ENCODE measurements around the gene SLC24A3.

Gene SLC24A3

DNA sequence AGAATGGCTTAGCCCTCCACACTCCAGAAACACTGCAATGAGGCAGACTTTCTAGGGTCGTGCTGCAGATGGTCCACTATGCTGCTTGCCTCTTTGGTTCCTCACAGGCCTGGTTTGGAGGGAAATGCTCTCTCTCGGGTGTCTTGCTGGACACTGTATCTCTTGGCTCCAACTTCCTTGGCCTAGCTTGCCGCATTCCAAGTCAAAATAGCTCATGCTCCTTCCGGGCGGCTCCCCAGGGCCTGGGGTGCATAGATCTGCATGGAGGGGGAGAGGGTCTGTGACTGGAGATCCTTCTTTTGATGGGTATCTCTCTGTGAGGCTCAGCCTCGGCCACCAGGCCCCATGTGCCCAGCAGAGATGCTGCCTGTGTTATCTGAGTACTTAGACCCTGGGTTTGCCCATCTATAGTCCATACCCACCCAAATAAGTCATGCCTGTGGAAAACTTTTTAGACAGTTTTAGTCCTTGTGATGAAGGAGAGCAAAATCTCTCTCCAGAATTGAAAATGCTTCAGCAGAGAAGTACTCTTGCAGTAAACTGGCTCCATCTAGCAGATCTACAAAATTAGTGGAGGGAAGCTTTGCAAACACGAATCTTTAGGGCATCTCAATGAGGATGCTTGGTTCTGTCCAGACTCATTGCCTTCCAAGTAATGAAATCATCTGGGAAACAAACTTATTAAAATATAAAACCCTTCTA, 281.5 kb downstream of the SLC24A3 start:
- no peak for DNase-seq (ENCODE audit: low read depth in 2 of 2, low spot score in 1 of 2)

- no peak for DNase-seq (ENCODE audit: low read depth in 2 of 2, low spot score in 1 of 2)
Observed at GRCh38 chr20:19495905-19496703, 283.7 kb downstream of the SLC24A3 start.

- DNase-seq (ENCODE audit: low read depth in 2 of 2, low spot score in 1 of 2) = no peak
Observed at GRCh38 chr20:19497064-19497463, 284.6 kb downstream of the SLC24A3 start.

- no peak for DNase-seq (ENCODE audit: low read depth in 2 of 2, low spot score in 1 of 2)
Observed at GRCh38 chr20:19498756-19499155, 286.3 kb downstream of the SLC24A3 start.

- no peak for DNase-seq (ENCODE audit: low read depth in 2 of 2, low spot score in 1 of 2)
Observed at GRCh38 chr20:19501476-19502115, 289.2 kb downstream of the SLC24A3 start.

DNA sequence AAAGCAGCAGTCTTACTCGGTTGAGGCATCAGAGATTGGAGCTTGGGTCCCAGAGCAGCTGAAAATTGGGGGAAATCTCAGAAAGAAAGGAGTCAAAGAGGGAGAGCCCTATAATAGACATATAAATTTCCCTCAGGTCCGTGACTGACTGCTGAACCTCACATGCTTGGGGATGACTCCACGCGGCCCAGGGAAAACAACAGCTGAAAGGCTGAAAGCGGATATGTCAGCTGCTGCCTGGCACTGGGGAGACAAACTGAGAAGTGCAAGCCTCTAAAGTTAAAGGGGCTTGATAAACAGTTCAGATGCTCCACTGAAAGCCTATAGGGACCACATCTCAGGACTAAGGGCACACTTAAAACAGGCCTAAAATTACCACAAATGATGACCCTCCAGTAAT, 289.7 kb downstream of the SLC24A3 start:
- no peak for DNase-seq (ENCODE audit: low read depth in 2 of 2, low spot score in 1 of 2)

DNA sequence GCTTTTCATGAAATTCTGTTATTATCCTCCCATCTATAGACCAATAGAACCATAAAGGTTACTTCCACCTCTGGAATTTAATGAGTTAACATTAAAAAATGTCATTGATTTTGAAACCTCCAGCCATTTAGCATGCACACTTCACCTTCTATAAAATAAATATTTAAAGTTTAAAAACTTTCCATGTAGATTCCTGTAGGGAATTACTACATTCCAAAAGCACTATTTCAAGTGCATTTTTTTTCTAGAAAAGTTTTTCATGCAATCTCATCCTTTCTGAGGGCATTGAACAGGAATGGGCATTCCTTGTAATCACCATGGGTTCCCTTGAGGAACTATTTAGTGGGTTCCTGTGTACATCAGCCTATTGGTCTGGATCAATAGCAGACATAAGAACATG, 291.8 kb downstream of the SLC24A3 start:
- no peak for DNase-seq (ENCODE audit: low read depth in 2 of 2, low spot score in 1 of 2)

DNA sequence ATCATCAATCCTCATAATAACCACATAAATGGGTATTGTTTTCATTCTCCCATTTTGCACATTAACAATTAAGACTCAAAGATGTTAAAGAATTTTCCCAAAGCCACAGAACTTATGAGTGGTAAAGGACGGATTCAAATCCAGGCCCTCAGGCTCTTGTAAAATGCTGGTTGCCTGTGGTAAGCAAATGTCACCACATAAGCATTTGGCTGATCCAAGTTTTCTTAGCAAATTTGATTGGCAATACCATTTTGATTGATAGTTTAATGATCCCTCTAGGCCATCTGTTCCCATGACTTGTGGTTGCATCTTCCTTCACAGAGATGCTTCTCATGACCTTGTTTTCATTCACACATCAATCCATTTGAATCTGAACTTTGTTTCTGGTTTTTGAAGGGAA, 293.6 kb downstream of the SLC24A3 start:
- no peak for DNase-seq (ENCODE audit: low read depth in 2 of 2, low spot score in 1 of 2)

DNA sequence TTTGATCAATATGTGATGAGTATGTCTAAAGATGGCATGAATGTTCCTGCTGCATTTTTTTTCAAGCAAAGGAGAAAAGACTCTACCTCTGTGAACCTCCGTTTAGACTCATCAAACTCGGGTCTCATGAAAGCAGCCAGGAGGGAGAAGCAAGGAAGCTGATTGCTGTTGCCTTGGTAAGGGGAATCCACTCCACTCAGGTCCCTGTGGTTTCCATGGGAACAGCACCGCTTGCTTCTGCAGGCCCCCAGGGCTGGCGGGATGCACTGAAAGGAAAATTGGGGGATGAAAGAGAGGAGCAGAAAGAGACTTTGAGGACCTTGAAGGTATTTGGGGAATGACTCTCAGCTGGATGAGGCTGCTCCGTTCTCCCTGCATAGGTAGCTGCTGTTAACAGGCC, 296.0 kb downstream of the SLC24A3 start:
- DNase-seq (ENCODE audit: low read depth in 2 of 2, low spot score in 1 of 2) = no peak

DNA sequence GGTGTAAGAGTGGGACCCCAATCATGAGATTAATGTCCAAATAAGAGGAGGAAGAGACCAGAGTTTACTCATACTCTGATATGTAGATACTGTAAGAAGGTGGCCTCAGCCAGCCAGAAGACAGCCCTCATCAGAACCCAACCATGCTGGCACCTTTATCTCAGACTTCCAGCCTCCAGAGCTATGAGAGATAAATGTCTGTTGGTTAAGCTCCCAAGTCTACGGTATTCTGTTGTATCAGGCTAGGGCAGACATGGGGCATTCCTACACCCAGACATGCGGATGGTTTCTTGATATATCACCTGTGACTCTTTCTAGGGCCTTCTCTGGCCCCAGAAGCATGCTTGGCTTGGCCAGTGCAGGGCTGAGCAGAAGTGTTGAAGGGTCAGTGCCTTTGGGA, 298.2 kb downstream of the SLC24A3 start:
- DNase-seq (ENCODE audit: low read depth in 2 of 2, low spot score in 1 of 2) = no peak

- no peak for DNase-seq (ENCODE audit: low read depth in 2 of 2, low spot score in 1 of 2)
Observed at GRCh38 chr20:19511931-19512330, 299.5 kb downstream of the SLC24A3 start.

GRCh38 chr20:19512886-19513677, 300.6 kb downstream of the SLC24A3 start:
- DNase-seq (ENCODE audit: low read depth in 2 of 2, low spot score in 1 of 2) = no peak

DNA sequence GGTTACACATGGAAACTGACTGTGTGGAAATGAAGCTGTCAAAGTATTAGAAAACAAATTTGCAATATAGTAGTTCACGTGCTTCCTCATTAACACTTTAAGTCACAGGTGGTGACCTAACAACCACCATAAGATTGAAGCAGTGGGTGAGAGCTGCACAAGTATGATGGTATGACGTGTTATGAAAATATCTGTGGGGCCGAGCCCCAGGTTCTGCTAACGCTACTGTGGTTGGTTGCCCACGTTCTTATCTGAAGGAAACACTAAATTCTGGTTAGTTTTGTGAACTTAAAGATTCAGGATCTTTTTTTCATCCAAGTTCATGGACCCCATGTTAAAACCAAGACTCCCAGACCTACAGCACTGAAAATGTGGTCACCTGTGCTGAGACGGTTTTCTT, 302.6 kb downstream of the SLC24A3 start:
- no peak for DNase-seq (ENCODE audit: low read depth in 2 of 2, low spot score in 1 of 2)

DNA sequence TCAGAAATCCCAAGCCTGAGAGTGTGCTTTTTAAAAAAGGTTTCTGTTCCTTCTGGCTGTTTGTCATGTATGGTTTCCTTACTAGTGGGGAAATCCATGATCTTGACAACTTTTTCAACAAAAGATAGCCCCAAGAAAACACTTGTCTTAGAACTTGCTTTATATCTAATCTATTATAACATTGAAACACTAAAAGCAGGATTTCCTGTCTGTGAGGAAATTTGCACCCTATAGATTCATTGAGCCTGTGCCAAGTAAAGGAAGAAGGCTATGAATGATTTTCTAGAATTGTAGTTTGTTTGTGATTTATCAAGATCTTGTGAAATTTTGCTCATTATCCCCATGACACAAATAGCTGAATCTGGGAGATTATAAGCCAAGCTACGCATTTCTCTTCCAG, 307.0 kb downstream of the SLC24A3 start:
- DNase-seq (ENCODE audit: low read depth in 2 of 2, low spot score in 1 of 2) = no peak

DNA sequence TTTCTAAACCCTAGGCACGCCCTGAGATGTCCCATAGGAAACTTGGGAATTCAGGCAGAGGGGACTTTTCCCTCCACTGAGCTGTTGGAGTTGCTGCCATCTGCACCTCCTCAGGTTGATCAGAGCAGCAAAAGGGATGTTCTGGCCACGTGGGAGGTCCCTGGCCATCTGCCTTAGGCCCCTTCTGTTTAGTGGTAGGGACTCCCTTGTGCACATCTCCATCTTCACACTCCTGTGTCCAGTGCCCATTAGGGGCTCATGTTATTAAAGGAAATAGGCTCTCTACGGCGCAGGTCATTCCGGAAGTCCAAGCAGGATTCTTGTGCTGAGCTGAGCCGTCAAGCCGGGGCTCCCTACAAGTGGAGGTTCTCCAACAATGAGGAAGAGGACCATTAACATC, 307.8 kb downstream of the SLC24A3 start:
- DNase-seq (ENCODE audit: low read depth in 2 of 2, low spot score in 1 of 2) = no peak

GRCh38 chr20:19522071-19522801, 309.8 kb downstream of the SLC24A3 start:
- DNase-seq (ENCODE audit: low read depth in 2 of 2, low spot score in 1 of 2) = no peak

DNA sequence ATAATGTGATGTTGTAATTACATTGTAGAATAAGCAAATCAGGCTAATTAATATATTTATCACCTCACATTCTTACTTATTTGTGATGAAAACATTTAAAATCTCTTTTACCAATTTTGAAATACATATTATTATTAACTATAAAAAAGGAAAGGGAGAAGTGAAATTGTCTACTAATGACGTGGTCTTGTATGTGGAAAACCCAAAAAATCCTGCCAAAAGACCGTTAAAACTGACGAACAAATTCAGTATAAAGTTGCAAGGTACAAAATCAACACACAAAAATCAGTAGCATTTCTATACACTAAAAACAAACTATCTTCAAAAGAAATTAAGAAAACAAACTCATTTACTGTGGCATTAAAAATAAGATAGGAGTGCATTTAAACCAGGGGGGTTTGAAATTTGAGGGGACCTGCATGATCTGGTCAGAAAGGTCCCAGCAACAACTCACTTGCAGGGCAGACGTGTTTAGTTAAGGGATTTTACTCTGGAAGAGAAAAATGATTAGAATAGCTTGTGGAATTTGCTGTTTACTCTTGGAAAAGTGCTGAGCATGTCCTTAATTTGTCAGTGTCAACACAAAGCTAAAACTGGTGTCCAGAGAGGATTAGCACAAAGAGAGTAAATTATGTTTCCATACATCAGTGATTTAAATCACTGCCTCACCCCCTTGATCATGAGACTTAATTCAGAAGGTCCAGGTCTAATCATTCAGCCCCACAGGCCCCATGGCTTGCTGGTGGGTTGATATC, 310.6 kb downstream of the SLC24A3 start:
- no peak for DNase-seq (ENCODE audit: low read depth in 2 of 2, low spot score in 1 of 2)

- DNase-seq (ENCODE audit: low read depth in 2 of 2, low spot score in 1 of 2) = no peak
Observed at GRCh38 chr20:19524691-19525090, 312.2 kb downstream of the SLC24A3 start.

GRCh38 chr20:19527509-19527908, 315.1 kb downstream of the SLC24A3 start:
- DNase-seq (ENCODE audit: low read depth in 2 of 2, low spot score in 1 of 2) = no peak
